K562 (cell line): ENCODE results near the gene CRYM. TPM values are rescaled to one million over a fixed set of nuclear protein-coding genes. Genes with fewer than 3 reads are reported as not detected.

Source experiments
- ATAC-seq: fragments of 200-7000 bp; cut with Tn5 transposase; 3 replicates; pipeline ENCODE4 v1.9.1; 2020; ENCODE audit warnings: moderate library complexity
- BruUV-seq: library from RNA; stranded (reverse); fragments of 400-500 nt; replicated peaks from 2 replicates; lab custom pipeline; 2021; lab: Mats Ljungman, UMichigan
- CTCF ChIA-PET: fragments of 300-600 bp; formaldehyde crosslinking; extraction: SDS; loops from one replicate; lab custom pipeline; 2021; ENCODE audit warnings: low intra/inter-chr PET ratio; lab: Yijun Ruan, JAX
- POLR2A ChIA-PET: fragments of 300-600, 350-650 bp; sonication (Branson Sonifier 250); formaldehyde crosslinking; extraction: SDS; loops from one replicate; lab custom pipeline; 2021; ENCODE audit warnings: antibody characterized with exemption, inconsistent platforms; lab: Yijun Ruan, JAX
- DNase-seq, 4 experiments: peaks; one replicate each; pipeline versions ENCODE4 v3.0.0 to v3.0.0-alpha.2; 2011 to 2018; ENCODE audit warnings: low spot score in 3 of 4, mixed read lengths in 3 of 4; ENCODE audit errors: extremely low read depth in 1 of 4
- FAIRE-seq: peaks from 2 replicates; lab custom pipeline; 2011; peaks lifted over from hg19 to GRCh38; lab: Jason Lieb, UNC
- H2AFZ ChIP-seq: 2 replicates; pipeline ENCODE4 v1.6.0; 2011; ENCODE audit warnings: low read depth, low read length, control low read depth, inconsistent platforms
- H3K27ac ChIP-seq: fragments of 200-600 bp; 3 replicates; pipeline ENCODE4 v1.8.0; 2011; ENCODE audit warnings: low read depth, mild to moderate bottlenecking, control low read depth, inconsistent platforms, low read length, moderate library complexity, mixed read lengths; ENCODE audit errors: extremely low read depth
- H3K27me3 ChIP-seq, 2 experiments: fragments of 300-600 bp in 1 of 2; 2 replicates in 1 of 2; 3 replicates in 1 of 2; pipeline versions ENCODE4 v1.6.0 to v1.8.0; 2011; ENCODE audit warnings: inconsistent platforms in 2 of 2, low read length in 2 of 2, mild to moderate bottlenecking in 1 of 2, mixed read lengths in 1 of 2, moderate library complexity in 1 of 2; ENCODE audit not compliant: control insufficient read depth in 2 of 2, insufficient read depth in 2 of 2
- H3K36me3 ChIP-seq: fragments of 300-600 bp; 3 replicates; pipeline ENCODE4 v1.8.0; 2011; ENCODE audit warnings: mild to moderate bottlenecking, low read length, inconsistent platforms; ENCODE audit not compliant: control insufficient read depth, insufficient read depth
- H3K4me1 ChIP-seq, 2 experiments: fragments of 200-600 bp in 1 of 2; replicated peaks in 1 of 2; 2 replicates in 1 of 2; 3 replicates in 1 of 2; pipeline versions ENCODE4 v1.5.1 to v1.8.0; 2011; ENCODE audit warnings: inconsistent platforms in 2 of 2, low read length in 2 of 2, mild to moderate bottlenecking in 1 of 2, mixed read lengths in 1 of 2, moderate library complexity in 1 of 2; ENCODE audit not compliant: control insufficient read depth in 2 of 2, insufficient read depth in 2 of 2
- H3K4me2 ChIP-seq: 2 replicates; pipeline ENCODE4 v1.6.1; 2011; ENCODE audit warnings: low read length, control low read depth, inconsistent platforms, mixed read lengths; ENCODE audit not compliant: insufficient read depth
- H3K4me3 ChIP-seq: fragments of 200-600 bp; sonication (generic), shearing (Covaris generic); 2 replicates; pipeline ENCODE4 v1.5.1; 2016; ENCODE audit warnings: control low read depth, inconsistent platforms
- H3K79me2 ChIP-seq: fragments of 200-600 bp; 3 replicates; pipeline ENCODE4 v1.8.0; 2011; ENCODE audit warnings: low read length, inconsistent platforms; ENCODE audit not compliant: control insufficient read depth, insufficient read depth
- H3K9ac ChIP-seq, 2 experiments: 2 replicates each; pipeline versions ENCODE4 v1.6.0 to v1.6.1; 2011; ENCODE audit warnings: low read depth in 2 of 2, low read length in 2 of 2, control low read depth in 1 of 2, inconsistent platforms in 1 of 2, mild to moderate bottlenecking in 1 of 2, mixed read lengths in 1 of 2; ENCODE audit not compliant: insufficient read depth in 1 of 2
- H3K9me1 ChIP-seq: one replicate; pipeline ENCODE4 v1.6.0; 2011; ENCODE audit warnings: inconsistent platforms, mild to moderate bottlenecking, low read length, moderate library complexity; ENCODE audit not compliant: control insufficient read depth, insufficient read depth
- H3K9me3 ChIP-seq: replicated peaks from 2 replicates; pipeline ENCODE4 v1.5.1; 2011; ENCODE audit warnings: low read depth, low read length, inconsistent platforms; ENCODE audit not compliant: control insufficient read depth, insufficient read depth
- H4K20me1 ChIP-seq: replicated peaks from 2 replicates; pipeline ENCODE4 v1.6.1; 2011; ENCODE audit warnings: low read length, inconsistent platforms, mixed read lengths; ENCODE audit not compliant: control insufficient read depth, insufficient read depth
- CCNT2 ChIP-seq: IDR thresholded peaks from 2 replicates; pipeline ENCODE4 v1.6.1; 2011; ENCODE audit warnings: borderline replicate concordance, low read depth, mild to moderate bottlenecking, moderate library complexity, mixed read lengths, low read length; ENCODE audit not compliant: insufficient read length; ENCODE audit errors: extremely low read depth
- ESRRA ChIP-seq: fragments of 450-650 bp; IDR thresholded peaks from 2 replicates; pipeline ENCODE4 v1.6.1; 2014; ENCODE audit warnings: low read depth, mild to moderate bottlenecking, moderate library complexity, borderline replicate concordance
- ETS2 ChIP-seq: IDR thresholded peaks from 2 replicates; pipeline ENCODE4 v1.6.1; 2016; ENCODE audit warnings: borderline replicate concordance, missing genetic modification characterization, mild to moderate bottlenecking, moderate library complexity, missing compliant biosample characterization; ENCODE audit not compliant: poor library complexity, severe bottlenecking
- NR2F6 ChIP-seq: fragments of 450-650 bp; formaldehyde crosslinking; IDR thresholded peaks from 2 replicates; pipeline ENCODE4 v1.4.0; 2020; ENCODE audit warnings: mild to moderate bottlenecking
- PHTF2 ChIP-seq: fragments of 250-450 bp; sonication (Bioruptor Pico); IDR thresholded peaks from 2 replicates; pipeline ENCODE4 v1.5.0; 2021; ENCODE audit warnings: mild to moderate bottlenecking
- SIRT6 ChIP-seq: IDR thresholded peaks from one replicate; pipeline ENCODE4 v1.6.1; 2012; ENCODE audit warnings: low read depth, mild to moderate bottlenecking, control low read depth, inconsistent platforms, low read length, moderate library complexity
- SRSF7 ChIP-seq: fragments of 200-400 bp; formaldehyde crosslinking; optimal IDR thresholded peaks from 2 replicates; pipeline ENCODE3; 2017; ENCODE audit warnings: mild to moderate bottlenecking, low read depth, low read length
- THRA ChIP-seq: fragments of 450-650 bp; IDR thresholded peaks from 2 replicates; pipeline ENCODE4 v1.6.1; 2017; ENCODE audit warnings: mild to moderate bottlenecking, moderate library complexity
- ZNF133 ChIP-seq: fragments of 250-450 bp; sonication (Bioruptor Pico); IDR thresholded peaks from 2 replicates; pipeline ENCODE4 v1.4.0; 2020; ENCODE audit warnings: mild to moderate bottlenecking
- WGBS: fragments of 100-300 bp; shearing (Covaris generic); methylation state at CpG from one replicate; pipeline ENCODE4 v1.1.6; 2016; ENCODE audit warnings: low coverage, mixed read lengths; ENCODE audit not compliant: insufficient coverage; ENCODE audit errors: missing lambda C conversion rate; 5-methylcytosine and 5-hydroxymethylcytosine counted together
- in situ Hi-C: fragments of 300-500 bp; cut with MboI; formaldehyde crosslinking; loops from 4 replicates; pipeline ENCODE4 v1.15.0; 2018; ENCODE audit warnings: inconsistent platforms, mixed read lengths
- intact Hi-C: fragments of 100-400 bp; cut with micrococcal nuclease; formaldehyde crosslinking; loops from 2 replicates; pipeline ENCODE4 v1.14.2; 2022
- polyA plus RNA-seq, 8 experiments: library from polyadenylated mRNA; depleted of rRNA in 4 of 8; stranded (reverse) in 5 of 8; unstranded in 3 of 8; fragments of >200 nt; fragmentation: Nextera tagmentation in 2 of 8; fragmentation: Illumina TruSeq in 1 of 8; extraction: Ambion mirVana in 2 of 8; extraction: Trizol in 1 of 8; gene quantifications; 2 replicates each; pipeline versions ENCODE4 v1.2.1 to v1.2.3, GENCODE V29; 2011 to 2014; ENCODE audit warnings: inconsistent platforms in 1 of 8, missing spikeins in 1 of 8
- total RNA-seq, 7 experiments: library from RNA; depleted of rRNA in 6 of 7; stranded (reverse); fragments of >200 nt in 6 of 7; fragmentation: Illumina TruSeq in 2 of 7; extraction: Trizol in 2 of 7; gene quantifications; 2 replicates each; pipeline versions ENCODE4 v1.2.1 to v1.2.3, GENCODE V29; 2011 to 2021; ENCODE audit warnings: low replicate concordance in 1 of 7

Gene CRYM
- total and polyA plus RNA-seq, 9 of the 15 experiments (the other 6 are each of a cell fraction or from before 2014, with no cell fraction given): 0.08 to 0.98 (median 0.47) TPM

GRCh38 chr16:21223787-21224186 is 54.3 kb downstream of the CRYM start:
- Histone ChIP-seq H3K79me2 (no peaks in the 10 kb centered on the region), H3K4me2 (no peak overlapping the region), H3K9me1 (no peaks in the 10 kb centered on the region), H4K20me1 (no peaks in the 10 kb centered on the region), H3K9me3 (no peaks in the 10 kb centered on the region), H3K4me3 (no peak overlapping the region), H3K27ac (no peak overlapping the region), H3K27me3 (peaks cover 3 to 6% of the 10 kb centered on the region in 2 experiments), H3K4me1 (peaks cover 0 to 7% of the 10 kb centered on the region in 2 experiments; a peak in 2 of 5 replicates), H3K9ac (no peak overlapping the region), H2AFZ (no peak overlapping the region), H3K36me3 (no peaks in the 10 kb centered on the region)
- 9% methylated on average over 9 of the region's 9 CpGs for WGBS
- BruUV-seq: no TSS peak
- ChIA-PET CTCF (no interaction called here), POLR2A (no interaction called here)
- TF ChIP-seq SRSF7 (no peak), ESRRA (no peak), ETS2 (tag) (no peak), NR2F6 (CRISPR knock-in tag) (no peak), CCNT2 (no peak), SIRT6 (no peak), THRA (no peak), ZNF133 (no peak), PHTF2 (no peak)
- FAIRE-seq: no peak
- intact Hi-C loops: no loop called here
- no peak for DNase-seq
- in situ Hi-C loops: no loop called here
- ATAC-seq: no peak
